ENCODE results near the gene FRAT1.
A peak's percentile ranks its signal among the peaks of the same experiment; 100 is the strongest.

Gene FRAT1

DNA sequence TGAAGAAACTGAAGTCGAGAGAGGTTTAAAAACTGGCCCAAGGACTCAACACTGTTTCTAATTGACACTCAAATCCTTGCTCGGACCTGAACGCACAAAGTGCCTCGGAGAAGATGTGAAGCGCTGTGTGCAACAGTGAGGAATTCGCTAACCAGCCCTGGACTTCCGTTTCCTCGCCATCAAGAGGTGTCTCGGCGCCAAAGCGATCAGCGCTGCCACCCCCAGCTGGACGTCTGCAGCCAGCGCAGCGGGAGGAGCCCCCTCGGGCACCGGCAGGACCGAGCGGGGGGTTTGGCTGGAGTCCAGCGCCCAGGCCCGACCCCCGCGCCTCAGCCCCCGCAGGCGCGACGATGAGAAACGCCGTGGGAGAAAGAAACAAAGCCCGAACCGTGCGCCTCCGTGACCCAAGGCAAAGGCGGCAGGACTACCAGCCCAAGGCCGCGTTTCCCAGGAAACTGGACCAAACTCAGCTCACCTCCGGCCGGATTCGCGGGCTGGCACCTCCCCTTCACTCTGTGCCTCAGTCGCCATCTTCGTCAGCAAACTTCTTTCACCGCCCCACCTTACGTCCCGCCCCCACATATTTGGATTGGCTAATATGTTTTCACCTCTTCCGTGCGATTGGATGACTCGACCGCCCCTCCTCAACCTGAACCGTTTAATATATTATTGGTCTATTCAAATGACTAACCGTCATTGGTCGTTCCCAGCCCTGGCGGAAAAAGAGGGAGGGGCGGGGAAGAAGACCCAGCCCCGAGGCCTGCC lies 26.8 kb upstream of the FRAT1 start, which contains the start of gene ARHGAP19 (continued):
- peak; percentile 46; the same call in 1 of the 2 replicates for TF ChIP-seq IKZF3 (tag by site-specific recombination; IDR thresholded peaks at IDR 0.05)
- TF ChIP-seq ZBTB10 (tag by site-specific recombination; IDR thresholded peaks at IDR 0.05): peak; percentile 84
- peak; percentile 27 for TF ChIP-seq TSHZ1 (tag by site-specific recombination; IDR thresholded peaks at IDR 0.05; ENCODE audit: borderline replicate concordance)
- TF ChIP-seq ZNF354C (tag by site-specific recombination; IDR thresholded peaks at IDR 0.05; ENCODE audit: borderline replicate concordance, low read depth): no peak
- TF ChIP-seq ZNF416 (tag by site-specific recombination; IDR thresholded peaks at IDR 0.05): no peak
- peak; percentile 76 for TF ChIP-seq WT1 (tag by site-specific recombination; IDR thresholded peaks at IDR 0.05)
- peak; percentile 48; the same call in 1 of the 2 replicates for TF ChIP-seq ZNF777 (tag by site-specific recombination; IDR thresholded peaks at IDR 0.05; ENCODE audit: borderline replicate concordance)
- 0 out of 2 replicates have a peak, but pooled peaks have one; percentile 47 for TF ChIP-seq REPIN1 (tag by site-specific recombination; IDR thresholded peaks at IDR 0.05; ENCODE audit: low read depth)
- TF ChIP-seq ZNF19 (tag by site-specific recombination; IDR thresholded peaks at IDR 0.05; ENCODE audit: low read depth): no peak
- TF ChIP-seq KLF17 (tag by site-specific recombination; IDR thresholded peaks at IDR 0.05): peak; percentile 86
- TF ChIP-seq, protein P1, sequence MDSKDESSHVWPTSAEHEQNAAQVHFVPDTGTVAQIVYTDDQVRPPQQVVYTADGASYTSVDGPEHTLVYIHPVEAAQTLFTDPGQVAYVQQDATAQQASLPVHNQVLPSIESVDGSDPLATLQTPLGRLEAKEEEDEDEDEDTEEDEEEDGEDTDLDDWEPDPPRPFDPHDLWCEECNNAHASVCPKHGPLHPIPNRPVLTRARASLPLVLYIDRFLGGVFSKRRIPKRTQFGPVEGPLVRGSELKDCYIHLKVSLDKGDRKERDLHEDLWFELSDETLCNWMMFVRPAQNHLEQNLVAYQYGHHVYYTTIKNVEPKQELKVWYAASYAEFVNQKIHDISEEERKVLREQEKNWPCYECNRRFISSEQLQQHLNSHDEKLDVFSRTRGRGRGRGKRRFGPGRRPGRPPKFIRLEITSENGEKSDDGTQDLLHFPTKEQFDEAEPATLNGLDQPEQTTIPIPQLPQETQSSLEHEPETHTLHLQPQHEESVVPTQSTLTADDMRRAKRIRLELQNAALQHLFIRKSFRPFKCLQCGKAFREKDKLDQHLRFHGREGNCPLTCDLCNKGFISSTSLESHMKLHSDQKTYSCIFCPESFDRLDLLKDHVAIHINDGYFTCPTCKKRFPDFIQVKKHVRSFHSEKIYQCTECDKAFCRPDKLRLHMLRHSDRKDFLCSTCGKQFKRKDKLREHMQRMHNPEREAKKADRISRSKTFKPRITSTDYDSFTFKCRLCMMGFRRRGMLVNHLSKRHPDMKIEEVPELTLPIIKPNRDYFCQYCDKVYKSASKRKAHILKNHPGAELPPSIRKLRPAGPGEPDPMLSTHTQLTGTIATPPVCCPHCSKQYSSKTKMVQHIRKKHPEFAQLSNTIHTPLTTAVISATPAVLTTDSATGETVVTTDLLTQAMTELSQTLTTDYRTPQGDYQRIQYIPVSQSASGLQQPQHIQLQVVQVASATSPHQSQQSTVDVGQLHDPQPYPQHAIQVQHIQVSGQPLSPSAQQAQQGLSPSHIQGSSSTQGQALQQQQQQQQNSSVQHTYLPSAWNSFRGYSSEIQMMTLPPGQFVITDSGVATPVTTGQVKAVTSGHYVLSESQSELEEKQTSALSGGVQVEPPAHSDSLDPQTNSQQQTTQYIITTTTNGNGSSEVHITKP (tag by site-specific recombination; IDR thresholded peaks at IDR 0.05): peak; percentile 93
- TF ChIP-seq ZNF792 (tag by site-specific recombination; IDR thresholded peaks at IDR 0.05): no peak
- TF ChIP-seq ZNF10 (tag by site-specific recombination; IDR thresholded peaks at IDR 0.05): peak; percentile 56; the same call in 1 of the 2 replicates
- TF ChIP-seq PRDM6 (tag by site-specific recombination; IDR thresholded peaks at IDR 0.05): 0 out of 2 replicates have a peak, but pooled peaks have one; percentile 26
- peak; percentile 86 for TF ChIP-seq OVOL3 (tag by site-specific recombination; IDR thresholded peaks at IDR 0.05)
- no peak for TF ChIP-seq ZNF274 (IDR thresholded peaks at IDR 0.05; ENCODE audit: low read length)
- no peak for TF ChIP-seq ZNF274 (tag by site-specific recombination; IDR thresholded peaks at IDR 0.05; ENCODE audit: borderline replicate concordance)
- peak; percentile 83 for TF ChIP-seq ZNF843 (tag by site-specific recombination; IDR thresholded peaks at IDR 0.05)
- TF ChIP-seq ZBTB21 (tag by site-specific recombination; IDR thresholded peaks at IDR 0.05): peak; percentile 21; the same call in 1 of the 2 replicates
- TF ChIP-seq ZNF146 (tag by site-specific recombination; IDR thresholded peaks at IDR 0.05): peak; percentile 43; the same call in 1 of the 2 replicates
- TF ChIP-seq ZNF132 (tag by site-specific recombination; IDR thresholded peaks at IDR 0.05; ENCODE audit: borderline replicate concordance): no peak
- TF ChIP-seq, protein P2, sequence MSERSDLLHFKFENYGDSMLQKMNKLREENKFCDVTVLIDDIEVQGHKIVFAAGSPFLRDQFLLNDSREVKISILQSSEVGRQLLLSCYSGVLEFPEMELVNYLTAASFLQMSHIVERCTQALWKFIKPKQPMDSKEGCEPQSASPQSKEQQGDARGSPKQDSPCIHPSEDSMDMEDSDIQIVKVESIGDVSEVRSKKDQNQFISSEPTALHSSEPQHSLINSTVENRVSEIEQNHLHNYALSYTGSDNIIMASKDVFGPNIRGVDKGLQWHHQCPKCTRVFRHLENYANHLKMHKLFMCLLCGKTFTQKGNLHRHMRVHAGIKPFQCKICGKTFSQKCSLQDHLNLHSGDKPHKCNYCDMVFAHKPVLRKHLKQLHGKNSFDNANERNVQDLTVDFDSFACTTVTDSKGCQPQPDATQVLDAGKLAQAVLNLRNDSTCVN (tag by site-specific recombination; optimal IDR thresholded peaks at IDR 0.05): peak; percentile 69
